K562 (cell line): Measurements from ENCODE around the gene IQCN. TPM values are rescaled to one million over a fixed set of nuclear protein-coding genes. Genes with fewer than 3 reads are reported as not detected.

Experiments used
- EP400 ChIP-seq: fragments of 450-650 bp; IDR thresholded peaks from 2 replicates; pipeline ENCODE4 v1.6.1; 2017; ENCODE audit warnings: antibody characterized with exemption, mild to moderate bottlenecking, moderate library complexity
- GABPA ChIP-seq: fragments of 200-800 bp; sonication (Bioruptor generic); conservative IDR thresholded peaks from 2 replicates; pipeline ENCODE4 v1.6.1; 2016; ENCODE audit warnings: low read depth, missing genetic modification characterization, missing compliant biosample characterization
- ILK ChIP-seq: fragments of 450-650 bp; IDR thresholded peaks from 2 replicates; pipeline ENCODE4 v1.6.1; 2016; ENCODE audit warnings: missing genetic modification characterization, low read depth, mild to moderate bottlenecking, missing compliant biosample characterization, moderate library complexity, borderline replicate concordance
- NEUROD1 ChIP-seq: fragments of 150-350 bp; IDR thresholded peaks from 2 replicates; pipeline ENCODE4 v1.6.1; 2014; ENCODE audit warnings: borderline replicate concordance, low read length, low read depth; ENCODE audit not compliant: partially characterized antibody
- PHB ChIP-seq: fragments of 250-450 bp; sonication (Bioruptor Pico); IDR thresholded peaks from 2 replicates; pipeline ENCODE4 v1.5.0; 2021
- STAG1 ChIP-seq: sonication (generic); formaldehyde crosslinking; IDR thresholded peaks from 2 replicates; pipeline ENCODE4 v1.5.0; 2020; ENCODE audit warnings: missing genetic modification reagents, borderline replicate concordance
- TBL1XR1 ChIP-seq, 2 experiments: IDR thresholded peaks; 2 replicates each; pipeline ENCODE4 v1.6.1; 2012; ENCODE audit warnings: improper control_type of control experiment in 2 of 2, low read length in 2 of 2, mild to moderate bottlenecking in 1 of 2
- TBP ChIP-seq: optimal IDR thresholded peaks from 2 replicates; pipeline ENCODE3; 2011; ENCODE audit warnings: low read depth, low read length, improper control_type of control experiment
- ZBED1 ChIP-seq: IDR thresholded peaks from 2 replicates; pipeline ENCODE4 v1.6.1; 2014
- ZFX ChIP-seq: sonication (generic); formaldehyde crosslinking; IDR thresholded peaks from 2 replicates; pipeline ENCODE4 v1.8.0; 2022; ENCODE audit warnings: mild to moderate bottlenecking, missing genetic modification reagents, moderate library complexity
- ZKSCAN1 ChIP-seq: fragments of 150-350 bp; IDR thresholded peaks from 2 replicates; pipeline ENCODE4 v1.6.1; 2016; ENCODE audit warnings: low read depth, low read length
- ZNF197 ChIP-seq: fragments of 200-800 bp; sonication (Bioruptor generic); IDR thresholded peaks from 2 replicates; pipeline ENCODE4 v1.6.1; 2016; ENCODE audit warnings: low read depth, missing genetic modification characterization, missing compliant biosample characterization
- ZNF316 ChIP-seq: fragments of 450-650 bp; IDR thresholded peaks from 2 replicates; pipeline ENCODE4 v1.6.1; 2016
- ZNF444 ChIP-seq: fragments of 250-450 bp; sonication (Bioruptor Pico); IDR thresholded peaks from 2 replicates; pipeline ENCODE4 v1.4.0; 2020; ENCODE audit warnings: mild to moderate bottlenecking, moderate library complexity
- ZNF551 ChIP-seq: fragments of 250-450 bp; sonication (Bioruptor Pico); IDR thresholded peaks from 2 replicates; pipeline ENCODE4 v1.5.0; 2021; ENCODE audit warnings: mild to moderate bottlenecking, moderate library complexity
- polyA plus RNA-seq, 8 experiments: library from polyadenylated mRNA; depleted of rRNA in 4 of 8; stranded (reverse) in 5 of 8; unstranded in 3 of 8; fragments of >200 nt; fragmentation: Nextera tagmentation in 2 of 8; fragmentation: Illumina TruSeq in 1 of 8; extraction: Ambion mirVana in 2 of 8; extraction: Trizol in 1 of 8; gene quantifications; 2 replicates each; pipeline versions ENCODE4 v1.2.1 to v1.2.3, GENCODE V29; 2011 to 2014; ENCODE audit warnings: inconsistent platforms in 1 of 8, missing spikeins in 1 of 8
- total RNA-seq, 7 experiments: library from RNA; depleted of rRNA in 6 of 7; stranded (reverse); fragments of >200 nt in 6 of 7; fragmentation: Illumina TruSeq in 2 of 7; extraction: Trizol in 2 of 7; gene quantifications; 2 replicates each; pipeline versions ENCODE4 v1.2.1 to v1.2.3, GENCODE V29; 2011 to 2021; ENCODE audit warnings: low replicate concordance in 1 of 7
- TF ChIP-seq, protein P1 (sequence below): sonication (generic); formaldehyde crosslinking; IDR thresholded peaks from 2 replicates; pipeline ENCODE4 v1.5.0; 2020; ENCODE audit warnings: missing genetic modification reagents
- TF ChIP-seq, protein P2 (sequence below): sonication (generic); formaldehyde crosslinking; IDR thresholded peaks from 2 replicates; pipeline ENCODE4 v1.8.1; 2023; ENCODE audit warnings: mild to moderate bottlenecking, missing genetic modification reagents
- TF ChIP-seq, protein P3 (sequence below): sonication (generic); formaldehyde crosslinking; IDR thresholded peaks from 2 replicates; pipeline ENCODE4 v1.9.0; 2022; ENCODE audit warnings: mild to moderate bottlenecking, missing genetic modification reagents
- TF ChIP-seq, protein P4 (sequence below): fragments of 250-450 bp; sonication (Bioruptor Pico); IDR thresholded peaks from 2 replicates; pipeline ENCODE4 v1.5.0; 2022; ENCODE audit warnings: mild to moderate bottlenecking
- TF ChIP-seq, protein P5 (sequence below): sonication (generic); formaldehyde crosslinking; IDR thresholded peaks from 2 replicates; pipeline ENCODE4 v1.8.0; 2022; ENCODE audit warnings: mild to moderate bottlenecking, missing genetic modification reagents, borderline replicate concordance

IQCN gene
- total and polyA plus RNA-seq, 9 of the 15 experiments (the other 6 are each of a cell fraction or from before 2014, with no cell fraction given), result 0.01 to 0.07 (median 0.04) TPM; not detected in 3

DNA sequence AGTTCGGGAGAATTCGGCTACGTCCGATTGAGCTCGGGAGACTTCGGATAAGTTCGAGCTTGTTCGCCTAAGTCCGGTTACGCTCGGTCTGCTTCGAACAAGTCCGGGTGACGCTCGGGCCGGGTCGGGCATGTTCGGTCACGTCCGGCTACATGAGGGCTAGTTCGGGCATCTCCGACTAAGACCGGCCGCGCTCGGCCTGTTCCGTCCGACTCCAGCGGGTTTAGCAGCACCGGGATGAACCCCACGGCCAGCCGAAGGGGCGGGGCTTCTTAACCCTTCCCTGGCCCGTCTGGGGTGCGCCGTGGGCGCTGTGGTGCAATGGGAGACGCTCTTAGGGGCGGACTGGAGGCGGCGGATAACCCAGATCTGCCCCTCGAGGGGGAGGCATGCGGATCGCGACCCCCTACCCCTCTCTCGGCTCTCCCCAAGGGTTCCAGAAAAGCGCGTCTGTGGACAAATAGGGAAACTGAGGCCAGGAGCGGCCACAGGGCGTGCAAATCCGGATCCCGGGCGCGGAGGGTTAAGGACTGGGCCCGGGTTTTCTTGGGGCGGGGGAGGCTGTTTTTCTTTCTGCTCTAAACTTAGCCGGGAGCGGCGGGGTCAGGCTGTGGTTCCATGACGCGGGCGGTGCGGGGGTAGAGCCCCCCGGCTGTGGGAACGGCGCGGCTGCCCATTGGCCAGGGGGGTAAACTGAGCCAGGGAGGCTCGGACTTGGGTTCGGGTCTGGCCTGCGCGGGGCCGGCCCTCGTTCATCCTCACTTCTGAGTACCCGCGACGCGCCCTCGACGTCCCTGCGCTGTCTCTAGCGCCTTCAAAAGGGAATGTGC is 49.5 kb downstream of the IQCN start (continued):
- TF ChIP-seq ZNF197 (CRISPR knock-in tag), result no peak
- no peak for TF ChIP-seq GABPA (tag)
- no peak for TF ChIP-seq ZNF444 (CRISPR knock-in tag)
- TF ChIP-seq ZKSCAN1, result no peak; the same call in 1 of the 2 replicates
- TF ChIP-seq ZBED1, result no peak
- TF ChIP-seq ZNF551 (CRISPR knock-in tag), result no peak
- peak; percentile 76 for TF ChIP-seq ZFX (CRISPR knock-in tag)
- no peak for TF ChIP-seq ILK
- TF ChIP-seq ZNF316, result no peak
- TF ChIP-seq, protein P1, sequence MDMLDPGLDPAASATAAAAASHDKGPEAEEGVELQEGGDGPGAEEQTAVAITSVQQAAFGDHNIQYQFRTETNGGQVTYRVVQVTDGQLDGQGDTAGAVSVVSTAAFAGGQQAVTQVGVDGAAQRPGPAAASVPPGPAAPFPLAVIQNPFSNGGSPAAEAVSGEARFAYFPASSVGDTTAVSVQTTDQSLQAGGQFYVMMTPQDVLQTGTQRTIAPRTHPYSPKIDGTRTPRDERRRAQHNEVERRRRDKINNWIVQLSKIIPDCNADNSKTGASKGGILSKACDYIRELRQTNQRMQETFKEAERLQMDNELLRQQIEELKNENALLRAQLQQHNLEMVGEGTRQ, result no peak
- no peak; the same call in 1 of the 2 replicates for TF ChIP-seq STAG1 (CRISPR knock-in tag)
- TF ChIP-seq, protein P2, sequence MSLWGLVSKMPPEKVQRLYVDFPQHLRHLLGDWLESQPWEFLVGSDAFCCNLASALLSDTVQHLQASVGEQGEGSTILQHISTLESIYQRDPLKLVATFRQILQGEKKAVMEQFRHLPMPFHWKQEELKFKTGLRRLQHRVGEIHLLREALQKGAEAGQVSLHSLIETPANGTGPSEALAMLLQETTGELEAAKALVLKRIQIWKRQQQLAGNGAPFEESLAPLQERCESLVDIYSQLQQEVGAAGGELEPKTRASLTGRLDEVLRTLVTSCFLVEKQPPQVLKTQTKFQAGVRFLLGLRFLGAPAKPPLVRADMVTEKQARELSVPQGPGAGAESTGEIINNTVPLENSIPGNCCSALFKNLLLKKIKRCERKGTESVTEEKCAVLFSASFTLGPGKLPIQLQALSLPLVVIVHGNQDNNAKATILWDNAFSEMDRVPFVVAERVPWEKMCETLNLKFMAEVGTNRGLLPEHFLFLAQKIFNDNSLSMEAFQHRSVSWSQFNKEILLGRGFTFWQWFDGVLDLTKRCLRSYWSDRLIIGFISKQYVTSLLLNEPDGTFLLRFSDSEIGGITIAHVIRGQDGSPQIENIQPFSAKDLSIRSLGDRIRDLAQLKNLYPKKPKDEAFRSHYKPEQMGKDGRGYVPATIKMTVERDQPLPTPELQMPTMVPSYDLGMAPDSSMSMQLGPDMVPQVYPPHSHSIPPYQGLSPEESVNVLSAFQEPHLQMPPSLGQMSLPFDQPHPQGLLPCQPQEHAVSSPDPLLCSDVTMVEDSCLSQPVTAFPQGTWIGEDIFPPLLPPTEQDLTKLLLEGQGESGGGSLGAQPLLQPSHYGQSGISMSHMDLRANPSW (CRISPR knock-in tag), result no peak
- no peak for TF ChIP-seq EP400
- TF ChIP-seq PHB (CRISPR knock-in tag), result no peak
- TF ChIP-seq, protein P3, sequence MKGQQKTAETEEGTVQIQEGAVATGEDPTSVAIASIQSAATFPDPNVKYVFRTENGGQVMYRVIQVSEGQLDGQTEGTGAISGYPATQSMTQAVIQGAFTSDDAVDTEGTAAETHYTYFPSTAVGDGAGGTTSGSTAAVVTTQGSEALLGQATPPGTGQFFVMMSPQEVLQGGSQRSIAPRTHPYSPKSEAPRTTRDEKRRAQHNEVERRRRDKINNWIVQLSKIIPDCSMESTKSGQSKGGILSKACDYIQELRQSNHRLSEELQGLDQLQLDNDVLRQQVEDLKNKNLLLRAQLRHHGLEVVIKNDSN, result no peak
- peak; percentile 41 for TF ChIP-seq NEUROD1
- peak; percentile 17 for TF ChIP-seq TBP
- TF ChIP-seq, protein P4, sequence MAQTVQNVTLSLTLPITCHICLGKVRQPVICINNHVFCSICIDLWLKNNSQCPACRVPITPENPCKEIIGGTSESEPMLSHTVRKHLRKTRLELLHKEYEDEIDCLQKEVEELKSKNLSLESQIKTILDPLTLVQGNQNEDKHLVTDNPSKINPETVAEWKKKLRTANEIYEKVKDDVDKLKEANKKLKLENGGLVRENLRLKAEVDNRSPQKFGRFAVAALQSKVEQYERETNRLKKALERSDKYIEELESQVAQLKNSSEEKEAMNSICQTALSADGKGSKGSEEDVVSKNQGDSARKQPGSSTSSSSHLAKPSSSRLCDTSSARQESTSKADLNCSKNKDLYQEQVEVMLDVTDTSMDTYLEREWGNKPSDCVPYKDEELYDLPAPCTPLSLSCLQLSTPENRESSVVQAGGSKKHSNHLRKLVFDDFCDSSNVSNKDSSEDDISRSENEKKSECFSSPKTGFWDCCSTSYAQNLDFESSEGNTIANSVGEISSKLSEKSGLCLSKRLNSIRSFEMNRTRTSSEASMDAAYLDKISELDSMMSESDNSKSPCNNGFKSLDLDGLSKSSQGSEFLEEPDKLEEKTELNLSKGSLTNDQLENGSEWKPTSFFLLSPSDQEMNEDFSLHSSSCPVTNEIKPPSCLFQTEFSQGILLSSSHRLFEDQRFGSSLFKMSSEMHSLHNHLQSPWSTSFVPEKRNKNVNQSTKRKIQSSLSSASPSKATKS (CRISPR knock-in tag), result no peak
- TF ChIP-seq, protein P5, sequence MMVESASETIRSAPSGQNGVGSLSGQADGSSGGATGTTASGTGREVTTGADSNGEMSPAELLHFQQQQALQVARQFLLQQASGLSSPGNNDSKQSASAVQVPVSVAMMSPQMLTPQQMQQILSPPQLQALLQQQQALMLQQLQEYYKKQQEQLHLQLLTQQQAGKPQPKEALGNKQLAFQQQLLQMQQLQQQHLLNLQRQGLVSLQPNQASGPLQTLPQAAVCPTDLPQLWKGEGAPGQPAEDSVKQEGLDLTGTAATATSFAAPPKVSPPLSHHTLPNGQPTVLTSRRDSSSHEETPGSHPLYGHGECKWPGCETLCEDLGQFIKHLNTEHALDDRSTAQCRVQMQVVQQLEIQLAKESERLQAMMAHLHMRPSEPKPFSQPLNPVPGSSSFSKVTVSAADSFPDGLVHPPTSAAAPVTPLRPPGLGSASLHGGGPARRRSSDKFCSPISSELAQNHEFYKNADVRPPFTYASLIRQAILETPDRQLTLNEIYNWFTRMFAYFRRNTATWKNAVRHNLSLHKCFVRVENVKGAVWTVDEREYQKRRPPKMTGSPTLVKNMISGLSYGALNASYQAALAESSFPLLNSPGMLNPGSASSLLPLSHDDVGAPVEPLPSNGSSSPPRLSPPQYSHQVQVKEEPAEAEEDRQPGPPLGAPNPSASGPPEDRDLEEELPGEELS, result peak; percentile 66; the same call in 1 of the 2 replicates
- 0 out of 4 replicates have a peak, but pooled peaks of 1 of the 2 experiments have one; percentile 7 for TF ChIP-seq TBL1XR1 (IDR thresholded peaks at IDR 0.05; ENCODE audit: low read length in 2 of 2)
